Stomach smooth muscle (tissue), 2 donors: ENCODE measurements around the gene PCSK6.

ENCODE experiments used
- H3K27ac ChIP-seq: one replicate; pipeline ENCODE4 v1.7.0; 2013; ENCODE audit warnings: mild to moderate bottlenecking, low read length, inconsistent platforms
- H3K27me3 ChIP-seq, 2 donors: one replicate each; pipeline ENCODE4 v1.7.0; 2013; ENCODE audit warnings: low read length in 2 of 2; ENCODE audit not compliant: insufficient read depth in 2 of 2, control insufficient read depth in 1 of 2
- H3K36me3 ChIP-seq, 2 donors: one replicate each; pipeline ENCODE4 v1.7.0; 2013; ENCODE audit warnings: low read length in 2 of 2; ENCODE audit not compliant: control insufficient read depth in 2 of 2, insufficient read depth in 2 of 2
- H3K4me1 ChIP-seq: one replicate; pipeline ENCODE4 v1.7.0; 2013; ENCODE audit warnings: low read length; ENCODE audit not compliant: control insufficient read depth, insufficient read depth
- H3K4me3 ChIP-seq, 2 donors: one replicate each; pipeline ENCODE4 v1.7.0; 2013; ENCODE audit warnings: low read length in 2 of 2
- H3K9ac ChIP-seq, 2 donors: one replicate each; pipeline ENCODE4 v1.7.0; 2013; ENCODE audit warnings: low read length in 2 of 2, mild to moderate bottlenecking in 1 of 2
- H3K9me3 ChIP-seq, 2 donors: one replicate each; pipeline ENCODE4 v1.7.0; 2013; ENCODE audit warnings: low read length in 2 of 2; ENCODE audit not compliant: control insufficient read depth in 2 of 2
- donor health status: healthy.
- donor health status: Pancreatic carcinoma.

Gene PCSK6

DNA sequence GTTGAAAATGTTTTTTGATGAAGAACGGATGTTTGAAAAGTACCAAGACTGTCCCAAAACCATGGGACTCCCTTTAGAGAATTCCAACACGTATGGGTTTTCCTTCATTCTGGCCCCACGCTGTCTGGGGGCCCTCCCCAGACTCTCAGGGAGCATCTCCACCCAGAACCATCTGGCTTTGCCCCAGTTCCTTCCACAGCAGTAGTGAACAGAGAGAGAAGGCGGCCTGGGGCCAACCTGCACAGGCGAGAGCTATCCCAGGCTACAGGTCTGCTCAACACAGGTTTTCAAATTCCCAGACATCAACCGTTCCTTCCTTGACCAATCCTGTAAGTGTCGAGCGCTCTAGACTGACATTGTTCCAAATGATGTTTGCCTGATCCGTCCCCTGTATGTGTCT is 101.9 kb downstream of the PCSK6 start:
- H3K27ac ChIP-seq, result no peak overlapping the region
- H3K4me3 ChIP-seq, result no peak overlapping the region
- H3K9ac ChIP-seq, result no peak overlapping the region
- no peaks in the 10 kb centered on the region for H3K27me3 ChIP-seq
- H3K9me3 ChIP-seq, result no peaks in the 10 kb centered on the region
- H3K4me1 ChIP-seq, result no peaks in the 10 kb centered on the region
- H3K36me3 ChIP-seq, result peaks cover 0 to 8% of the 10 kb centered on the region in 2 donors

DNA sequence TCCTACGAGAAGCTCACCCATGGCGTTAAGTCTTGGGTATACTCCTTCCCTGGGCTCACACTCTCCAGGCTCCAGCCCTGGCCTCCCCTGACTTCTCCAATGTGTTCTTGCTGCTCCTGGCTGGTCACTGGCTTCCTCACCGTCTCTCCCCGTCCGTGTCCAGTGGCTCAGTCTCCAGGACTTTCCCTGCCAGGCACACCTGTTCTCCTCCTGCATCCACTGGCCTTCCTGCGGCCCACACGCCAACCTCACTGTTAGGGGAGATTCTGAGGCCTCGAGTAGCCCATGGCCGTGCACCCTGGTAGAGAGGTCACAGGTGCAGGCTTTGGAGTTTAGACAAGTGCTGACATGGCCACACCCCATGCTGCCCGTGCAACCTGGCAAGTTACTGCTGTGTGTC is 102.5 kb downstream of the PCSK6 start:
- Histone ChIP-seq H3K4me3 (no peak overlapping the region), H3K9me3 (no peaks in the 10 kb centered on the region), H3K4me1 (no peaks in the 10 kb centered on the region), H3K9ac (no peak overlapping the region), H3K27ac (no peak overlapping the region), H3K36me3 (peaks cover 0 to 8% of the 10 kb centered on the region in 2 donors), H3K27me3 (no peaks in the 10 kb centered on the region)

DNA sequence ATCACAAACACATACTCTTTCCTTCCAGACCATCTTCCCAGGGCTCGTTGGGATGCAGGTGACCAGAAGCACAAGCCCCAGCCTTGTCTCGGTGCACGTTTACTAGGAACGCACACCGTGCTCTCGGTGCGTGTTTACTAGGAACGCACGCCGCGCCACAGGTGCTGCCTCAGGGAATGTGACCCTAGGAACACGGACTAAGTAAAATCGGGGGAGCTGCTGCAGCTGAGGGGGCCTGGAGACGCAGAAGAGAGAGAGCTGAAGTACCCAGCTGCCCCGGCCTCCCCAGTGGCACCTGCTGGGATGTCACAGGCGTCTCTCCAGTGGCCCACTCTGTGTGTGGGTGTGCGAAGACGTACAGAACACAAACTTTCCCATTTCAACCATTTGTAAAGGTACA is 103.5 kb downstream of the PCSK6 start:
- no peak overlapping the region for H3K4me3 ChIP-seq
- H3K27ac ChIP-seq, result no peak overlapping the region
- no peak overlapping the region for H3K9ac ChIP-seq
- no peaks in the 10 kb centered on the region for H3K27me3 ChIP-seq
- peaks cover 0 to 8% of the 10 kb centered on the region in 2 donors for H3K36me3 ChIP-seq
- no peaks in the 10 kb centered on the region for H3K9me3 ChIP-seq
- H3K4me1 ChIP-seq, result no peaks in the 10 kb centered on the region

GRCh38 chr15:101384276-101384675 is 105.2 kb downstream of the PCSK6 start:
- Histone ChIP-seq H3K4me1 (no peaks in the 10 kb centered on the region), H3K9ac (no peak overlapping the region), H3K36me3 (peaks cover 0 to 6% of the 10 kb centered on the region in 2 donors), H3K4me3 (no peak overlapping the region), H3K9me3 (no peaks in the 10 kb centered on the region), H3K27me3 (no peaks in the 10 kb centered on the region), H3K27ac (no peak overlapping the region)

GRCh38 chr15:101382544-101382943 is 107.0 kb downstream of the PCSK6 start:
- Histone ChIP-seq H3K9me3 (no peaks in the 10 kb centered on the region), H3K4me1 (no peaks in the 10 kb centered on the region), H3K9ac (no peak overlapping the region), H3K27ac (no peak overlapping the region), H3K36me3 (peaks cover 0 to 2% of the 10 kb centered on the region in 2 donors), H3K27me3 (no peaks in the 10 kb centered on the region), H3K4me3 (no peak overlapping the region)

- H3K9me3 ChIP-seq, result no peaks in the 10 kb centered on the region
Observed at GRCh38 chr15:101381671-101382212, 107.8 kb downstream of the PCSK6 start.

GRCh38 chr15:101380146-101380545 is 109.4 kb downstream of the PCSK6 start:
- Histone ChIP-seq H3K27me3 (no peaks in the 10 kb centered on the region), H3K36me3 (no peaks in the 10 kb centered on the region), H3K9ac (no peak overlapping the region), H3K4me3 (no peak overlapping the region), H3K9me3 (no peaks in the 10 kb centered on the region), H3K27ac (no peak overlapping the region), H3K4me1 (no peaks in the 10 kb centered on the region)

More at GRCh38 chr15:101381671-101382212, 107.8 kb downstream of the PCSK6 start:
- H3K4me1 ChIP-seq, result no peaks in the 10 kb centered on the region
- no peak overlapping the region for H3K27ac ChIP-seq
- H3K9ac ChIP-seq, result no peak overlapping the region
- H3K4me3 ChIP-seq, result no peak overlapping the region
- no peaks in the 10 kb centered on the region for H3K36me3 ChIP-seq
- no peaks in the 10 kb centered on the region for H3K27me3 ChIP-seq

GRCh38 chr15:101379647-101380046 is 109.9 kb downstream of the PCSK6 start:
- H3K9ac ChIP-seq, result no peak overlapping the region
- H3K27ac ChIP-seq, result no peak overlapping the region
- H3K27me3 ChIP-seq, result no peaks in the 10 kb centered on the region
- no peaks in the 10 kb centered on the region for H3K9me3 ChIP-seq
- no peaks in the 10 kb centered on the region for H3K4me1 ChIP-seq
- no peak overlapping the region for H3K4me3 ChIP-seq
- no peaks in the 10 kb centered on the region for H3K36me3 ChIP-seq

DNA sequence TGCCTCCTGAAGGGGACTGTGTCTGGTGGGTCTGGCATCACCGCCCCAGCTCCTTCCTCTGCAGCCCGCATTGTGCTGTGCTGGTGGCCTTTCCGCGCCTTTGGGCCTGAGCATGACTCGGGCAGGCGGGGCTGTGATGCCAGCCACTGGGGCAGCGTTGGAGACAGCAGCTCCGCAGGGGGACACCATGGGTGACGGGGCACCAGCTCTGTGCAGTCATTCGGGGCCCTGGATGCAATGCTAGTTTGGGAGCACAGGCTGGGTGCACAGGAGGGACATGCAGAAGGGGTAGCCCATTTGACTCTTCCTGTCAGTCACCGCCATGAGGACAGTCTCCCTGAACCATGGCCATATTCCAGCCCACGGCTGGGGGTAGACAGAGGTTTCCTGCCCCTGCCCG is 110.6 kb downstream of the PCSK6 start:
- no peaks in the 10 kb centered on the region for H3K9me3 ChIP-seq
- no peaks in the 10 kb centered on the region for H3K27me3 ChIP-seq
- no peak overlapping the region for H3K4me3 ChIP-seq
- H3K9ac ChIP-seq, result no peak overlapping the region
- H3K36me3 ChIP-seq, result no peaks in the 10 kb centered on the region
- no peak overlapping the region for H3K27ac ChIP-seq
- no peaks in the 10 kb centered on the region for H3K4me1 ChIP-seq

DNA sequence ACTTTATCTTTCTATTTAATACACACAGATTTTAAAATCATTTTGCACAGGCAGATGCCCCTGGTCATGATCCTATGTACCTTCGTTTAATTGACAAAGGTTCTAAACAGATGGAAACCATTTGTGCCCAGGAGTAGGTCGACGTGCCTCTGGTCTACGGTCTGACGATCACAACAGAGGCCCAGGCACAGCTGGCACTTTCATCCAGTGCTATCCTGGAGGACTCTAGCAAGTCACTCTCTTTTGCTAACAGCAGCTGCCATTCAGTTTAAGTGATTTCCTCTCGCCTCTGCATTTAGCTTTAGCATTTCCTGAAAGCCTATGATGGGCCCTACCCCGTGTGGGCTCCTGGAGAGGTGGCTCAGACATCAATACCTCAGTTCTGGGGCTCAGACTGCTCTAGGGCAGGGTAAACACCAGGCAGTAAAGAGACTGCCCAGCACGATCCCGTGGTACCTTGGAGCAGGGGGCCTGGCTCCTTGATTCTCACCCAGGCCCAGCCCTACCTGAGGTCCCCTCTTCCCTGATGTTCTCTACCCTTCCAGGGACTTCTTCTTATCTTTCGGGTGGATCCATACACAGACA is 111.2 kb downstream of the PCSK6 start:
- Histone ChIP-seq H3K4me1 (no peaks in the 10 kb centered on the region), H3K27me3 (no peaks in the 10 kb centered on the region), H3K9me3 (no peaks in the 10 kb centered on the region), H3K36me3 (no peaks in the 10 kb centered on the region), H3K4me3 (no peak overlapping the region), H3K9ac (no peak overlapping the region), H3K27ac (no peak overlapping the region)

GRCh38 chr15:101376615-101377395 is 112.7 kb downstream of the PCSK6 start:
- no peaks in the 10 kb centered on the region for H3K9me3 ChIP-seq
- H3K4me3 ChIP-seq, result no peak overlapping the region
- peaks cover 2% of the 10 kb centered on the region for H3K4me1 ChIP-seq
- H3K27ac ChIP-seq, result no peak overlapping the region
- H3K9ac ChIP-seq, result no peak overlapping the region
- no peaks in the 10 kb centered on the region for H3K36me3 ChIP-seq
- H3K27me3 ChIP-seq, result no peaks in the 10 kb centered on the region
